HK-2 (cell line): ENCODE results near the gene TRIM39.

ENCODE experiments used
- DNase-seq: peaks from one replicate; pipeline ENCODE4 v3.0.0-alpha.2; 2018; ENCODE audit not compliant: unreplicated experiment

TRIM39 gene

GRCh38 chr6:30327232-30327746 lies 562 bp downstream of the TRIM39 start:
- DNase-seq, result no peak

GRCh38 chr6:30328397-30328796 lies 1.7 kb downstream of the TRIM39 start:
- DNase-seq, result no peak

GRCh38 chr6:30329331-30329730 lies 2.6 kb downstream of the TRIM39 start:
- no peak for DNase-seq

DNA sequence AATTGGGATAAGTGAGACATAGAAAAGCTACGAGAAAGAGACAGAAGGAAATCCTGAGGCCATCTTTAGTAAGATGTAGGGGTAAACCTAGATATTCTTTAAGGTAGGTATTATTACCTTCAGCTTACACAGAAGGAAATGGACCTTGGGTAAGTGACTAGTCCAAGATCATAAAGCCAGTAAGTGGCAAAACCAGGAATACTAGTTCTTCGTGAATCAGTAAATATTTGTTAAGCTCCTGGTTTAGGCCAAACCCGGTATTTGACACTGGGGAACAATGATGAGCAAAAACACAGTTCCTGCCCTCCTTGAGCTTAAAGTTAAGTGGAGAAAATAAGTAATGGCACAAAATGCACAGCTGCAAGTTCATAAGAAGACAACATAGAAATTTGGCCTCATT lies 5.3 kb downstream of the TRIM39 start:
- DNase-seq, result no peak

DNA sequence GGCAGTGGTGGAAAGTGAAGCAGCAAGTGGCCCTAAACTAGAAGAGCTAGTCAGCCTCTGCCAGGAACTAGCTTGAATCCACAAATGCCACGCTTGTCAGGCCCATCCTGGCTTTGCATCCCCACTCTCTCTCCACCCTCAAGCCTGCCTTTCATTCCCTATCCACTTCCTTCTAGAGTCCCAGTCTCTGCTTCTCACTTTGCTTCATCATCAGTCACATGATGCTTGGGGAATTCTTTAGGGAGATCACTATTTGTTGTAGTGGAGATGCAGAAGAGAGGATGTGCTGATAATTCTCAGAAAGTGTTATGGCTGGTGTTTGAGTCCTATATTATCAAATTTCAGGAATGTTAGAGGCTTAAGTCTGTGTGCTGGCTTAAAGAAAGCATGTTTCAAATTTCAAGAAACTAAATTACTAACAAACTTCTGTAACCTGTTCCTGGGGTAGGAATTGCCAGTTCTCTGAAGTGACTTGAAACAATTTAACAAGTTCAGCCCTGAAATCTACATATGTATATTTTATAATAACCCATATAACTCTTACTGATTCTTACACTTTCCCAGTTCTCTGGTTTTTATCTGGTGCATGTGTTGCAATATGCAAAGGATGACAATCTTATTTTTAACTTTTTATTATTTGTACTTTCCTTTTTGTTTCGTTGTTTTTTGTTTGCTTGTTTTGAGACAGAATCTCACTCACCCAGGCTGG lies 7.5 kb downstream of the TRIM39 start:
- no peak for DNase-seq

- DNase-seq, result no peak
Measured at GRCh38 chr6:30340589-30341054, 13.9 kb downstream of the TRIM39 start.

GRCh38 chr6:30341218-30341617 lies 14.5 kb downstream of the TRIM39 start:
- DNase-seq, result no peak

- DNase-seq, result no peak
Measured at GRCh38 chr6:30341728-30342127, 15.0 kb downstream of the TRIM39 start.

- DNase-seq, result no peak
Measured at GRCh38 chr6:30344191-30344867, 17.6 kb downstream of the TRIM39 start.

DNA sequence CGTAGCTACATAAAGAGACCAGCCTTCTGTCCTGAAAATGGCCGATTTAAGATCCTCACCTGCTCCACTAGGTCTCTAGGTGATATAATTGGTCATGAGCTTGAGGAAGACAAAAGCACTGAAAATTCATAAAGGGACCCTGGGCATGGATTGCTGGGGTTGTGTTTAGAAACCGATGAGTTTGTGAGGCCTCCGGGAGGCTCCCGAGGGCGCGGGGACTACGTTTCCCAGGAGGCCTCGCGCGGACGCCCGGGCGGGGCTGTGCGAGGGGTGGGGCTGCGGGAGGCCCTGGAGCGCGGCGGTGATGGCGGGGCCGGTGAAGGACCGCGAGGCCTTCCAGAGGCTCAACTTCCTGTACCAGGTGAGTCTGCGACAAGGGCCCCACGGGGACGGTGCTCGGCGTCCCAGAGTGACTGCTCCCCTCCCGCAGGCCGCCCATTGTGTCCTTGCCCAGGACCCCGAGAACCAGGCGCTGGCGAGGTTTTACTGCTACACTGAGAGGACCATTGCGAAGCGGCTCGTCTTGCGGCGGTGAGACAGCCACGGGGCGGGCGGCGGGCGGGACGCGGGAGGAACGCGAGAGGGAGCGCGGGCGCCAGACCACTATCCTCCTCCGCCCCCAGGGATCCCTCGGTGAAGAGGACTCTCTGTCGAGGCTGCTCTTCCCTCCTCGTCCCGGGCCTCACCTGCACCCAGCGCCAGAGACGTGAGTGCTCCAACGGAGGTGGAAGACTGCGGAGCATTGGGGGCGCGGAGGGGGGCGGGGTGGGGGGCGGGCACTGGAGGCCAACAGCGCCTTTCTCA lies 18.3 kb downstream of the TRIM39 start, which contains the start of gene RPP21:
RPP21 (plus strand) TSS at position 289 of the 804 bp plus-strand sequence; CDS start at position 305, 16 bp downstream.
- peak; percentile 90 for DNase-seq

GRCh38 chr6:30345852-30346251 lies 19.1 kb downstream of the TRIM39 start:
- no peak for DNase-seq

DNA sequence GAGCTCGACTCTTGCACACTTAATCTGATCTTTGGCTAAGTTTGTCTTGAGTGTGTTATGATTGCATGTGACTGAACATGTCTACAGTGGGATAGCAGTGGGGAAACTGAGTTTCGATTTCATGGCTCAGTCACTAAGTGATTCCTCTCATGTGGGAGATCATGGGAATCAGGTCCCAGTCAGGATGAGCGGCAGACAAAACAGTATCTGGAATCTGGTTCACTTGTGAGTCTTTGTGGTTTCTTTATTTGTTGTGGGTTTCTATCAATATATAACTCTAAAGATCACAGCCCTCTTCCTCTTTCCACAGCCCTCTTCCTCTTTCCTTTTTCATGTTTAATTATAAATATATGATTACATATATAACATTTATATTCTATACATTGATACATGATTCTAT lies 22.2 kb downstream of the TRIM39 start:
- no peak for DNase-seq

- DNase-seq, result no peak
Measured at GRCh38 chr6:30349421-30350177, 22.9 kb downstream of the TRIM39 start.

GRCh38 chr6:30350524-30350923 lies 23.8 kb downstream of the TRIM39 start:
- DNase-seq, result no peak

DNA sequence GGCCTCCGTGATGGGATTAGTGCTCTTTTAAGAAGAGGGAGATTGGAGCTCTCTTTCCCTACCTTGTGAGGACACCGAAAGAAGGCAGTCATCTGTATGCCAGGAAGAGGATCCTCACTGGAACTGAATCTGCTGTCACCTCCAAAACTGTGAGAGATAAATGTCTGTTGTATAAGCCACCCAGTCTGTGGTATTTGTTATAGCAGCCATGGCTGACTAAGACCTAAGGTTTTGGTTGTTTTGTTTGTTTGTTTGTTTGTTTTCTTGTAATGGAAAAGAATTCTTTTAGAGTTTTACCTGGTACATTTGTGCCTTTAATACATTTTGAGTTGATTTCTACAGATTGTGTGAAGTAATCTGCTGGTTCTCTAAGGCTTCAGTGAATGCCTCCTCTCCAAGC lies 25.8 kb downstream of the TRIM39 start:
- DNase-seq, result no peak

GRCh38 chr6:30355281-30355680 lies 28.6 kb downstream of the TRIM39 start:
- DNase-seq, result no peak

DNA sequence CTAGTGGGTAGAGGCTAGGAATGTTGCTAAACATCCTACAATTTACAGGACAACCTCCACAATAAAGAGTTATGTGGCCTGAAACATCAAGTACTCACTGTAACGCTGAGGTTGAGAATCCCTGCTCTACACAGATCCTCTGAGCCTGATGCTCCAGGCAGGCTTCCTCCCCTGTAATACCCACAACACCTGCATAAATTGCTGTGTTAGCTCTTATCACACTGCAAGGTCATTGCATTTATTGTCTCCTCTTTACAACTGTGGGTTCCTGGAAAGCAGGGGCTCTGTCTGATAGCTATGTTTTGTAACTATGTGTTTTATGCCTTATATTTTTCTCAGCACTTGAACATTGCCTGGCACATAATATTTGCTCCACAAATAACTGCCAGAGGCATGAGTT lies 29.8 kb downstream of the TRIM39 start:
- no peak for DNase-seq

GRCh38 chr6:30357678-30358540 lies 31.2 kb downstream of the TRIM39 start:
- peak; percentile 51 for DNase-seq

- no peak for DNase-seq
Measured at GRCh38 chr6:30359276-30359675, 32.5 kb downstream of the TRIM39 start.

DNA sequence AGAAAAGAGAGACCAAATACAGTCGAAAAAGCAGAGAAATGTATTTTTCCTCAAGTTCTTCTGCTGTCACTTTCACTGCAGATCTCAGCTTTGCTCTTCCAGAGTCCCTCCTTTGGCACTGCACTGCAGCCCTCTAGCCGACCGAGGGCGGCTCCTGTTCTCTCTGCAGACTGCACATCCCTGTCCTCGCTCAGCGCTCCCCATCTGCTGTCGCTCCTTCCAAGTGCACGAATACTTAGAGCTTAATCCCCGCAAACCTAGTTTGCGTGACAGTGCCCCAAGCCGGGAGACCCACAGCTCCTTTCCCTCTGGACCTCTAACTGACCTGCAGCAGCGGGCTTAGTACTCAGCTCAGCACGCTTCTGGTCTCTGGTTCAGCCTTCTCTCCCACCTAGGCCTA lies 33.4 kb downstream of the TRIM39 start:
- DNase-seq, result no peak

GRCh38 chr6:30361661-30362060 lies 34.9 kb downstream of the TRIM39 start:
- DNase-seq, result no peak
